ENCODE measurements around the gene UAP1L1.
A peak's percentile ranks its signal among the peaks of the same experiment; 100 is the strongest.
"Not testable (repeated sequence)": the region's sequence is repeated elsewhere in the genome, so short reads cannot be mapped to it uniquely, and the experiment has no call there.

The UAP1L1 gene

GRCh38 chr9:137116027-137116507 lies 38.8 kb downstream of the UAP1L1 start:
- Mint-ChIP-seq H3K4me3 (peak overlapping the region; percentile 7), H3K27me3 (no peaks in the 10 kb centered on the region), H3K4me1 (ENCODE audit: low read depth) (peaks cover 10% of the 10 kb centered on the region), H3K27ac (no peak overlapping the region), H3K9me3 (ENCODE audit: low read depth) (no peaks in the 10 kb centered on the region), H3K36me3 (no peaks in the 10 kb centered on the region)

- peak overlapping the region; percentile 28 for H3K4me3 Mint-ChIP-seq
- no peaks in the 10 kb centered on the region for H3K36me3 Mint-ChIP-seq
- no peaks in the 10 kb centered on the region for H3K9me3 Mint-ChIP-seq (ENCODE audit: low read depth)
- H3K27me3 Mint-ChIP-seq = no peaks in the 10 kb centered on the region
- H3K27ac Mint-ChIP-seq = no peak overlapping the region
- H3K4me1 Mint-ChIP-seq (ENCODE audit: low read depth) = peaks cover 10% of the 10 kb centered on the region
These were observed 39.4 kb downstream of the UAP1L1 start for GRCh38 chr9:137116728-137117127.

- peaks cover 10% of the 10 kb centered on the region for H3K4me1 Mint-ChIP-seq (ENCODE audit: low read depth)
- no peaks in the 10 kb centered on the region for H3K27me3 Mint-ChIP-seq
- no peaks in the 10 kb centered on the region for H3K9me3 Mint-ChIP-seq (ENCODE audit: low read depth)
- no peak overlapping the region for H3K27ac Mint-ChIP-seq
- H3K36me3 Mint-ChIP-seq = no peaks in the 10 kb centered on the region
- no peak overlapping the region for H3K4me3 Mint-ChIP-seq
These were observed 40.0 kb downstream of the UAP1L1 start for GRCh38 chr9:137117269-137117731.

- not testable (repeated sequence) for H3K9me3 Mint-ChIP-seq (ENCODE audit: low read depth); H3K4me1 Mint-ChIP-seq (ENCODE audit: low read depth); H3K36me3 Mint-ChIP-seq; H3K27me3 Mint-ChIP-seq; H3K27ac Mint-ChIP-seq; H3K4me3 Mint-ChIP-seq
These were observed 40.8 kb downstream of the UAP1L1 start for GRCh38 chr9:137118092-137118603.

GRCh38 chr9:137121927-137122795 lies 44.8 kb downstream of the UAP1L1 start:
- H3K27ac Mint-ChIP-seq, H3K4me3 Mint-ChIP-seq: not testable (repeated sequence)

GRCh38 chr9:137122796-137123467 lies 45.6 kb downstream of the UAP1L1 start:
- not testable (repeated sequence) for H3K27me3 Mint-ChIP-seq; H3K4me3 Mint-ChIP-seq; H3K36me3 Mint-ChIP-seq; H3K27ac Mint-ChIP-seq; H3K9me3 Mint-ChIP-seq (ENCODE audit: low read depth)
- H3K4me1 Mint-ChIP-seq (ENCODE audit: low read depth) = peaks cover 27% of the 10 kb centered on the region

More at GRCh38 chr9:137121927-137122795, 44.8 kb downstream of the UAP1L1 start:
- not testable (repeated sequence) for H3K36me3 Mint-ChIP-seq; H3K27me3 Mint-ChIP-seq; H3K9me3 Mint-ChIP-seq (ENCODE audit: low read depth)
- H3K4me1 Mint-ChIP-seq (ENCODE audit: low read depth) = peaks cover 20% of the 10 kb centered on the region

- H3K27ac Mint-ChIP-seq = no peak overlapping the region
- H3K27me3 Mint-ChIP-seq = no peaks in the 10 kb centered on the region
- no peaks in the 10 kb centered on the region for H3K9me3 Mint-ChIP-seq (ENCODE audit: low read depth)
- H3K4me3 Mint-ChIP-seq = no peak overlapping the region
- H3K4me1 Mint-ChIP-seq (ENCODE audit: low read depth) = peaks cover 32% of the 10 kb centered on the region
- H3K36me3 Mint-ChIP-seq = no peaks in the 10 kb centered on the region
These were observed 46.1 kb downstream of the UAP1L1 start for GRCh38 chr9:137123468-137123837.

- H3K4me3 Mint-ChIP-seq; H3K36me3 Mint-ChIP-seq; H3K9me3 Mint-ChIP-seq (ENCODE audit: low read depth); H3K27ac Mint-ChIP-seq; H3K27me3 Mint-ChIP-seq: not testable (repeated sequence)
- peaks cover 32% of the 10 kb centered on the region for H3K4me1 Mint-ChIP-seq (ENCODE audit: low read depth)
These were observed 46.7 kb downstream of the UAP1L1 start for GRCh38 chr9:137123952-137124462.

- Mint-ChIP-seq H3K9me3 (ENCODE audit: low read depth) (no peaks in the 10 kb centered on the region), H3K36me3 (no peaks in the 10 kb centered on the region), H3K27me3 (no peaks in the 10 kb centered on the region), H3K27ac (peak overlapping the region; percentile 92), H3K4me3 (peak overlapping the region; percentile 95), H3K4me1 (ENCODE audit: low read depth) (peaks cover 28% of the 10 kb centered on the region)
These were observed 49.5 kb downstream of the UAP1L1 start for GRCh38 chr9:137126786-137127185.

- Mint-ChIP-seq H3K4me3 (peak overlapping the region; percentile 95), H3K27ac (peak overlapping the region; percentile 92), H3K36me3 (no peaks in the 10 kb centered on the region), H3K27me3 (no peaks in the 10 kb centered on the region), H3K9me3 (ENCODE audit: low read depth) (no peaks in the 10 kb centered on the region), H3K4me1 (ENCODE audit: low read depth) (peaks cover 28% of the 10 kb centered on the region)
These were observed 50.2 kb downstream of the UAP1L1 start for GRCh38 chr9:137127301-137128157.

GRCh38 chr9:137128158-137128861 lies 51.0 kb downstream of the UAP1L1 start:
- no peaks in the 10 kb centered on the region for H3K9me3 Mint-ChIP-seq (ENCODE audit: low read depth)
- peaks cover 3% of the 10 kb centered on the region for H3K27me3 Mint-ChIP-seq
- H3K36me3 Mint-ChIP-seq = peaks cover 2% of the 10 kb centered on the region
- H3K27ac Mint-ChIP-seq = peak overlapping the region; percentile 92
- H3K4me3 Mint-ChIP-seq = peak overlapping the region; percentile 95
- peaks cover 28% of the 10 kb centered on the region for H3K4me1 Mint-ChIP-seq (ENCODE audit: low read depth)

- H3K27me3 Mint-ChIP-seq = peaks cover 3% of the 10 kb centered on the region
- peak overlapping the region; percentile 92 for H3K27ac Mint-ChIP-seq
- H3K4me1 Mint-ChIP-seq (ENCODE audit: low read depth) = peaks cover 27% of the 10 kb centered on the region
- H3K4me3 Mint-ChIP-seq = peak overlapping the region; percentile 95
- H3K36me3 Mint-ChIP-seq = peaks cover 2% of the 10 kb centered on the region
- no peaks in the 10 kb centered on the region for H3K9me3 Mint-ChIP-seq (ENCODE audit: low read depth)
These were observed 51.6 kb downstream of the UAP1L1 start for GRCh38 chr9:137128862-137129455.

- H3K4me1 Mint-ChIP-seq (ENCODE audit: low read depth) = peaks cover 27% of the 10 kb centered on the region
- no peaks in the 10 kb centered on the region for H3K9me3 Mint-ChIP-seq (ENCODE audit: low read depth)
- H3K4me3 Mint-ChIP-seq = peak overlapping the region; percentile 88
- H3K36me3 Mint-ChIP-seq = peaks cover 2% of the 10 kb centered on the region
- peak overlapping the region; percentile 83 for H3K27ac Mint-ChIP-seq
- H3K27me3 Mint-ChIP-seq = peaks cover 3% of the 10 kb centered on the region
These were observed 52.3 kb downstream of the UAP1L1 start for GRCh38 chr9:137129456-137130175.
